ENCODE measurements around the gene VAV1. TPM values are rescaled to one million over a fixed set of nuclear protein-coding genes. Genes with fewer than 3 reads are reported as not detected.

The VAV1 gene
- total and polyA plus RNA-seq, 2 donors (not counting 1 experiment from before 2014, with no cell fraction given): 62.7 to 98.8 TPM

GRCh38 chr19:6723108-6723618, 49.3 kb upstream of the VAV1 start:
- Histone ChIP-seq H2AFZ (ENCODE audit: insufficient read depth, low read depth, low read length, poor library complexity, severe bottlenecking) (no peak overlapping the region), H3K36me3 (replicated peaks in 1 of 2; ENCODE audit: control extremely low read depth in 1 of 2, control insufficient read depth in 1 of 2, extremely low read depth in 1 of 2, insufficient read depth in 2 of 2, low read length in 1 of 2) (no peaks in the 10 kb centered on the region), H3K4me2 (replicated peaks; ENCODE audit: low read depth, low read length, poor library complexity, severe bottlenecking) (peak overlapping the region; percentile 55), H3K27me3 (replicated peaks in 1 of 4; ENCODE audit: control extremely low read depth in 1 of 4, control insufficient read depth in 3 of 4, insufficient read depth in 4 of 4, low read length in 3 of 4) (no peaks in the 10 kb centered on the region), H3K79me2 (ENCODE audit: control insufficient read depth, insufficient read depth, low read length) (peaks cover 4% of the 10 kb centered on the region), H4K20me1 (ENCODE audit: control insufficient read depth, insufficient read depth, low read length, poor library complexity, severe bottlenecking) (no peaks in the 10 kb centered on the region), H3K27ac (ENCODE audit: low read length in 2 of 2) (peak overlapping the region in 1 of 2 donors; percentile 50), H3K9me3 (ENCODE audit: control extremely low read depth in 1 of 3, control insufficient read depth in 2 of 3, insufficient read depth in 1 of 3, low read length in 2 of 3) (peaks cover 0 to 6% (median 0%) of the 10 kb centered on the region in 3 donors), H3K4me1 (ENCODE audit: control insufficient read depth in 2 of 2, insufficient read depth in 2 of 2, low read length in 2 of 2) (peaks cover 50 to 54% of the 10 kb centered on the region in 2 donors), H3K4me3 (ENCODE audit: control extremely low read depth in 1 of 5, extremely low read depth in 1 of 5, insufficient read depth in 1 of 5, low read depth in 2 of 5, low read length in 4 of 5) (no peak overlapping the region), H3K9ac (ENCODE audit: low read length) (no peak overlapping the region)
- intact Hi-C loops (cut with micrococcal nuclease): loop anchor here (5.0 to 10.0 kb wide), 2 partner anchors 48 to 139 kb away; partner anchors contain the start of gene TNFSF14
- Mint-ChIP-seq H3K4me1 (peaks cover 60% of the 10 kb centered on the region), H3K9me3 (ENCODE audit: insufficient read depth) (no peaks in the 10 kb centered on the region), H3K27me3 (no peaks in the 10 kb centered on the region), H3K27ac (peak overlapping the region; percentile 69), H3K4me3 (peak overlapping the region; percentile 67)
- CTCF ChIA-PET: interaction anchor here (0.6 to 1.1 kb wide), 4 partner anchors 13 to 96 kb away, joined by 3 to 6 read pairs (median 4); no protein-coding TSS in a partner anchor
- DNase-seq (no peak), ATAC-seq (ENCODE audit: low read depth) (no peak)
- POLR2A ChIA-PET: no interaction called here
- TF ChIP-seq EZH2 (IDR thresholded peaks at IDR 0.05; ENCODE audit: borderline replicate concordance, insufficient read depth, low read depth, low read length, poor library complexity, severe bottlenecking) (no peak), CTCF (IDR thresholded peaks at IDR 0.05) (no peak)
- whole genome bisulfite sequencing (ENCODE audit: insufficient coverage): 53% methylated on average over 12 of the region's 13 CpGs

- peaks cover 0 to 3% (median 0%) of the 10 kb centered on the region in 3 donors for H3K9me3 ChIP-seq (ENCODE audit: control extremely low read depth in 1 of 3, control insufficient read depth in 2 of 3, insufficient read depth in 1 of 3, low read length in 2 of 3)
- peak overlapping the region in 1 of 2 donors; percentile 53 for H3K27ac ChIP-seq (ENCODE audit: low read length in 2 of 2)
- 24% methylated on average over 3 of the region's 5 CpGs for WGBS (ENCODE audit: insufficient coverage)
- peaks cover 56 to 59% of the 10 kb centered on the region in 2 donors for H3K4me1 ChIP-seq (ENCODE audit: control insufficient read depth in 2 of 2, insufficient read depth in 2 of 2, low read length in 2 of 2)
- H3K36me3 ChIP-seq (replicated peaks in 1 of 2; ENCODE audit: control extremely low read depth in 1 of 2, control insufficient read depth in 1 of 2, extremely low read depth in 1 of 2, insufficient read depth in 2 of 2, low read length in 1 of 2): no peaks in the 10 kb centered on the region
- H3K27me3 ChIP-seq (replicated peaks in 1 of 4; ENCODE audit: control extremely low read depth in 1 of 4, control insufficient read depth in 3 of 4, insufficient read depth in 4 of 4, low read length in 3 of 4): no peaks in the 10 kb centered on the region
- peak overlapping the region; percentile 55 for H3K4me2 ChIP-seq (replicated peaks; ENCODE audit: low read depth, low read length, poor library complexity, severe bottlenecking)
- H3K4me3 ChIP-seq (ENCODE audit: control extremely low read depth in 1 of 5, extremely low read depth in 1 of 5, insufficient read depth in 1 of 5, low read depth in 2 of 5, low read length in 4 of 5): no peak overlapping the region
- H3K79me2 ChIP-seq (ENCODE audit: control insufficient read depth, insufficient read depth, low read length): peaks cover 4% of the 10 kb centered on the region
- intact Hi-C loops (cut with micrococcal nuclease): loop anchor here (5.0 to 10.0 kb wide), 2 partner anchors 49 to 139 kb away; partner anchors contain the start of gene TNFSF14
- no peak overlapping the region for H2AFZ ChIP-seq (ENCODE audit: insufficient read depth, low read depth, low read length, poor library complexity, severe bottlenecking)
- Mint-ChIP-seq H3K9me3 (ENCODE audit: insufficient read depth) (no peaks in the 10 kb centered on the region), H3K4me1 (peaks cover 66% of the 10 kb centered on the region), H3K27ac (peak overlapping the region; percentile 83), H3K4me3 (peak overlapping the region; percentile 67), H3K27me3 (no peaks in the 10 kb centered on the region)
- ATAC-seq (ENCODE audit: low read depth) (no peak), DNase-seq (peak; percentile 54)
- CTCF ChIA-PET: interaction anchor here (0.6 to 1.4 kb wide), 2 partner anchors 12 to 70 kb away, joined by 5 to 7 read pairs; no protein-coding TSS in a partner anchor
- POLR2A ChIA-PET: no interaction called here
- no peak overlapping the region for H3K9ac ChIP-seq (ENCODE audit: low read length)
- H4K20me1 ChIP-seq (ENCODE audit: control insufficient read depth, insufficient read depth, low read length, poor library complexity, severe bottlenecking): no peaks in the 10 kb centered on the region
- no peak for TF ChIP-seq CTCF (IDR thresholded peaks at IDR 0.05)
- no peak for TF ChIP-seq EZH2 (IDR thresholded peaks at IDR 0.05; ENCODE audit: borderline replicate concordance, insufficient read depth, low read depth, low read length, poor library complexity, severe bottlenecking)
These were observed 48.8 kb upstream of the VAV1 start for GRCh38 chr19:6723738-6724137.
